Lower leg skin (tissue), 4 donors: Measurements from ENCODE around the gene NDST1. TPM values are rescaled to one million over a fixed set of nuclear protein-coding genes. Genes with fewer than 3 reads are reported as not detected.

Source experiments
- DNase-seq, 2 donors: peaks; one replicate each; pipeline ENCODE4 v3.0.0-alpha.2; 2019; ENCODE audit warnings: low spot score in 2 of 2
- H3K4me3 ChIP-seq: fragments of 200-600 bp; sonication (generic); 2 replicates; pipeline ENCODE4 v1.5.1; 2017; ENCODE audit warnings: mild to moderate bottlenecking, low read depth; ENCODE audit not compliant: poor library complexity, severe bottlenecking
- CTCF ChIP-seq, 3 donors: fragments of 450-650 bp; IDR thresholded peaks; one replicate each; pipeline ENCODE4 v1.5.1; 2016; ENCODE audit warnings: antibody characterized with exemption in 3 of 3, mild to moderate bottlenecking in 3 of 3, moderate library complexity in 2 of 3
- POLR2A ChIP-seq, 2 donors: fragments of 450-650 bp; IDR thresholded peaks; one replicate each; pipeline ENCODE4 v1.6.1; 2016 to 2017; ENCODE audit warnings: antibody characterized with exemption in 2 of 2, mild to moderate bottlenecking in 1 of 2, moderate library complexity in 1 of 2
- WGBS, 2 donors: methylation state at CpG; one replicate each; pipeline ENCODE4 v1.1.5; 2018; 5-methylcytosine and 5-hydroxymethylcytosine counted together
- intact Hi-C: fragments of 100-400 bp; cut with DNase I; formaldehyde crosslinking; loops from one replicate; pipeline ENCODE4 v1.15.0; 2023; ENCODE audit warnings: low total_unique reads
- total RNA-seq, 4 donors: library from RNA; depleted of rRNA; stranded (reverse); fragments of >200 nt; gene quantifications; one replicate each; pipeline ENCODE4 v1.1.0, GENCODE V29; 2016

The NDST1 gene
- total RNA-seq, 4 donors from 2014 or later = 62.9 to 127 (median 115) TPM

GRCh38 chr5:150550286-150550685 is 42.4 kb downstream of the NDST1 start:
- TF ChIP-seq CTCF (IDR thresholded peaks at IDR 0.05) (no peak), POLR2A (IDR thresholded peaks at IDR 0.05) (no peak)
- intact Hi-C loops = no loop called here
- H3K4me3 ChIP-seq = no peak overlapping the region
- no peak for DNase-seq
- 73 to 76% methylated on average over 8 of the region's 8 CpGs for WGBS, 2 donors

GRCh38 chr5:150551066-150551465 is 43.1 kb downstream of the NDST1 start:
- TF ChIP-seq POLR2A (IDR thresholded peaks at IDR 0.05) = no peak
- TF ChIP-seq CTCF (IDR thresholded peaks at IDR 0.05) = no peak
- no peak overlapping the region for H3K4me3 ChIP-seq
- 69 to 76% methylated on average over 2 of the region's 2 CpGs for WGBS, 2 donors
- intact Hi-C loops = no loop called here
- no peak for DNase-seq

GRCh38 chr5:150553402-150553801 is 45.5 kb downstream of the NDST1 start:
- WGBS, 2 donors = 94 to 96% methylated on average over 17 of the region's 17 CpGs
- H3K4me3 ChIP-seq = no peak overlapping the region
- no peak for DNase-seq
- TF ChIP-seq CTCF (IDR thresholded peaks at IDR 0.05) (no peak), POLR2A (IDR thresholded peaks at IDR 0.05) (no peak)
- intact Hi-C loops = no loop called here

- no peak overlapping the region for H3K4me3 ChIP-seq
- DNase-seq = no peak
- WGBS, 2 donors = 87 to 88% methylated on average over 8 of the region's 8 CpGs
- TF ChIP-seq POLR2A (IDR thresholded peaks at IDR 0.05) (no peak), CTCF (IDR thresholded peaks at IDR 0.05) (no peak)
- intact Hi-C loops = no loop called here
Measured at GRCh38 chr5:150553911-150554310, 46.0 kb downstream of the NDST1 start.

- whole genome bisulfite sequencing, 2 donors = 49 to 74% methylated on average over 8 of the region's 8 CpGs
- no peak for DNase-seq
- H3K4me3 ChIP-seq = no peak overlapping the region
- no peak for TF ChIP-seq CTCF (IDR thresholded peaks at IDR 0.05)
- TF ChIP-seq POLR2A (IDR thresholded peaks at IDR 0.05) = no peak
- intact Hi-C loops = no loop called here
Measured at GRCh38 chr5:150554857-150555256, 46.9 kb downstream of the NDST1 start.

- no peak for DNase-seq
- intact Hi-C loops = no loop called here
- H3K4me3 ChIP-seq = no peak overlapping the region
- whole genome bisulfite sequencing, 2 donors = 81 to 96% methylated on average over 3 of the region's 3 CpGs
- TF ChIP-seq POLR2A (IDR thresholded peaks at IDR 0.05) (no peak), CTCF (IDR thresholded peaks at IDR 0.05) (no peak)
Measured at GRCh38 chr5:150556106-150556505, 48.2 kb downstream of the NDST1 start.
